Measurements from ENCODE around the gene ALDH1A2.

ALDH1A2 gene

DNA sequence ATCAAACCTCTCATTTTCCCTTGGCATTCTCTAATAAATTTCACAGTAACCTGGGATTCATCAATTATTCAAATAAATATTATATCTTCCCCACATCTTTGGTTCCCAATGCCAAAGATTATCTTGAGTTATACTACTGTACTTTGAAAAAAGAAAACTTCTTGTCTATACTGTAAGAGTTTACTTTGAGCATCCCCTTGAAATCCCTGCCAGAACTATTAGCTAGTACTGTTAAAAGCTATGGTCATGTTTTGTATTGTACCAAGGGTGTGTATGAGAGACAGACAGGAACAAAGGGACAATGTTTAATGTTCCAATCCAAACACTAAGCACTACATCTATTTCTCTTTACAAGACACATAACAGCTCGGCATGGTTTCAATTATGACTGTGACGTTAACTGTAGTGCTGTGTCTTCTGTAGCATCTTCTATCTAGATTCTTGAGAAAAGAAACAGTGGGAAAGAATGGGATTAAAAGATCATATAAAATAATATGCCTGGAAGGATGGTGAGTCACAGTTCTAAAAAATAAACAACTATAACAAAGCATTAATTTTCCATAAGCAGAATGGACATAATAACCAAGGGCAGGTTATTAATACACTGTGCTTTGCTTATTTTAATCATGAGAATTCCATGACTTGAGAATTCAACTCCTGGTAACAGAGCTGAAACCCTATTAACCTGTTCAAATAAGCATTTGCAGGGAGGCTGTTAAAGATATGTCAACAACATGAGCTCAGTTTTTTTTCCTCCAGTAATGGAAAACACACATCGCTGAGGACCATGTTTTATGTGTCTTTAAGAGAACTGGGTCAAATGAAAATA lies 71.1 kb downstream of the ALDH1A2 start:
- no peak for DNase-seq

DNA sequence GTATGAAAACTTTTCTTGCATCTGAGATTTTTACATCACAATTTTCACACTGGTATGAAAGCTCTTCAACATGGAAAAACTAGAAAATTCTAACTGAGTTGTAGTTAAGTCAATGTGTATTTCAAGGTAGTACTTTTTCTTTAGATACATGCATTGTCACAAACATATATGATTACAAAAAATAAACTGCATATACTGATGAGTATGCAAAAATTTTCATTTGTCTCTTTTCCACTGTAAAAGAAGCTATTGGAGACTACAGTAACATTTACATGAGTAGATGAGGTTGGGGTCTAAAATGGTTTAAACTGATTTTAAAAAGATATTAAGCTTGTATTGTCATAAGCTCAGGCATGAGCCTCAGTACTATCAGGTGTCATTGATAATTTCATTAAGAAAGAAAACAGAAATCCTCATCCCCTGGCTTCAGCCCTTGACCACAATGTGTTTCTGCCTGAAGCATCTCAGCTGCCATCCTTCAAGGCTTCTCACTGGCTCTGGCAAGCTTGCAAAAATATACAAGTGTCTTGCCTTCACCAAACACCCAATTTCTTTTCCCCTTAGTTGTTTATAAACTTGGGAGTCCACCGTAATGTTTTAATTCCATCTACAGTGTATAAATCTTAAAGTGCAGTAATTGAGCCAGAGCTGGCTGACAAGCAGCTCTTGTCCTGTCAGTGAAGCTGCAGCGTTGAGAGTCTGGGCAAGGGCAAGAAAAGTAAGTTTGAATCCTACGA lies 71.9 kb downstream of the ALDH1A2 start:
- DNase-seq, result no peak

DNA sequence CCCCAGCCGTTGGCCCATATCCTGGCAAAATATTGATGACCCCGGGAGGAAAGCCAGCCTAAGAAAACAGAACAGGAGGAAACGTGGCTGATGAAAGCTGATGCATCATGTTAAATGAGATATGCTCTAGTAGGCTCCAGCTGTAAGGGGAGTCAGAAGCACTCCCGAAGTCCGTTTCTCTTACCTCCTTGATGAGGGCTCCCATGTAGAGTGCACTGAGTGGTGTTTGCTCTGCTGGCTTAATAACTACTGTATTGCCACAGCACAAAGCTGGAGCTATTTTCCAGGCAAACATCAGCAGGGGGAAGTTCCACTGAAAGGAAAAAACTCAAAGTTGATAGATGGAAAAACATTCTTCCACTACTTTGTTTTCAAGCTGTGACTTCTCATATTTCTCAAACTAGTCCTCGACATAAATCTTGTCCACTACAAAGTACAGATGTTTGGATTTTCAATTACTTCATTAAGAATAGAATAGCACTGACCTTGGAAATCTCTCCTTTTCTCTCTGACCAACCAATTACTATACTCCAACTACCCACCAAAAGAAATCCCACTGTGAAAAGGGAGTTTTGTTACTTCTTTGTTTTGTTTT lies 72.7 kb downstream of the ALDH1A2 start:
- DNase-seq, result no peak

- no peak for DNase-seq
Measured at GRCh38 chr15:57973534-57973933, 92.0 kb downstream of the ALDH1A2 start.

GRCh38 chr15:57972864-57973263 lies 92.6 kb downstream of the ALDH1A2 start:
- no peak for DNase-seq

DNA sequence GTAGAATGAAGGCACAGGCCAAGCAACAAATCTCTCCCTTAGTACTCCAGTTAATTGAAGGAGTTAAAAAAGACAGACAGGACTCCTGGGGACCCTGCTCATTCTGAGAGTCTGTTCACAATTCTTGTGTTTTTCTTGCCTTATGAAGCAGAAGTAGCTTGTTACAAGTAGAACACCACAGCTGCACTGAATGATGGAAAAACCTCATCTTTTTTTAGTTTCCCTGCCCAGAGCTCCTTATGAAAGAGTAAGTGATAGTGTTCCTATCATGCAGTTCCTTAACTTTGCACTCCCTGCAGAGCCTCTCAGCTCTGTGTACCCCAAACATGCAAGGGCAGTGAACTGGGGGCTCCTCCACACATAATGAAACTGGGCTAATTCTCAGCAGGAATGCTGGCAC lies 95.5 kb downstream of the ALDH1A2 start:
- DNase-seq, result no peak

DNA sequence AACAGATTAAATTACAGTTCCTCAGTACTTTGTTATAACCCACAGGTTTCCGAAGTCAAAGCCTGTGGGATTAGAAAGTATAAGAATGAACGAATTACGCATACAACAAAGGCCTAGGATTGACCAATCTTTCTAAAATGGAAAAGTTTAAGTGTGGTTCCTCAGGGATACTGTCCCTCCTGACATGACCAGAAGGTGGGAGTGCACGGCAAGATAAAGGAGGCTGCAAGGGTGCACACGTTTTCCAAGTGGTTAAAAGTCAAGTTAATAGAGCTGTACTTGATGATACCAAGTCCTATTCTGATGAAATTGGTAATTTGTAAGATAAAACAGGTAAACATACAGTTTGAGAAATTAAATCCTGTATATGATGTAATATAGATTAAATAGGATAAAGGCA lies 96.2 kb downstream of the ALDH1A2 start:
- DNase-seq, result no peak

DNA sequence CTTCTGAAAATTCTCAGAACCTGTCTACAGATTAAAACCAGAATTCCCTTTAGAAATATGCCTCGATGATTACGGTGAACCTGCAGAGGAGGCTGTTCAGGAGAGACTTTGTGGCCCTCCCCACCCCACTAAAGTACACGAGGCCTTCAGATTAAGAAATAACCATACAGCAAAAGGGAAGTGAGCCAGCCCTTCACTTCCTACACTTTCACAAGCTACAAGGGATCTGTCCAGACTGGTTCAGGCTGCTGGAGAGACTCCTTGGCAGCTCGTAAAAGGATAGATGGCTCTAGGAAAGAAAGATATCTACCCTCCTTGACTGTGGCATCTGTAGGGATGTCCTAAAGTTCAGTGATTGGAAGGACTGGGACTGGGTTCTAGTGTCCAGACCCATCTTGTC lies 102.6 kb downstream of the ALDH1A2 start:
- DNase-seq, result no peak

DNA sequence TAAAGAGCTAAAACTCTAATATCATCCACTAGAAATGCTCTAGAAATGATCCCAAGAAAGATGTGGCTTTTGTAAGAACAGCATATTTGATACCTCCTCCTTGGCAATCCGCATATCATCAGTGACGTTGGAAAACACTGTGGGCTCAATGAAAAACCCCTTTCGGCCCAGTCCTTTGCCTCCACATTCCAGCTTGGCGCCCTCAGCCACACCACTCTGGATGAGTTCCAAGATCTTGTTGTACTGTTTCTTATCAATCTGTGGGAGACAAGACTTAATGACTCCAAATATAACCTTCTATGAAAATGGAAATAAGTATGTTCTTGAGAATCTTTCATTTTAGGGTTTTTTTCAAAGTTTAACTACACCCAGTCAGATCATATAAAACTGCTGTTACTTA lies 103.6 kb downstream of the ALDH1A2 start:
- no peak for DNase-seq

DNA sequence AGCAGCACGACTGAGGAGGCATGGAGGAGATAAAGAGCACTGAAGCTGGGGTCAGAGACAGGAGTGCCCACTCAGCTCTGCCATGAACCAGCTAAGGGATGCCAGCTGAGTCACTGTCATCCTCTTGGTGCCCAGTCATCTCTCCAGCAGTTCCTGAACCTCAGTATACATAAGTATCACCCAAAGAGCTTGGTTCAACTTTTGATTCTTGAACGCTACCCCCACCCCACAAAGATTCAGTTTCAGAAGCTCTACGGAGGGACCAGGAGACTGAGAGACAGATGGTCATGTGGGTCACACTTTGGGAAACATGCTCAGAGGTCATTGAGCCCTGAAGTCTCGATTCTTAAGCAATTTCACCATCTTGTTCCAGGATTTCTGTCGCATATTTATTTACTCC lies 108.4 kb downstream of the ALDH1A2 start:
- DNase-seq, result no peak

- no peak for DNase-seq
Measured at GRCh38 chr15:57953874-57954273, 111.6 kb downstream of the ALDH1A2 start.

DNA sequence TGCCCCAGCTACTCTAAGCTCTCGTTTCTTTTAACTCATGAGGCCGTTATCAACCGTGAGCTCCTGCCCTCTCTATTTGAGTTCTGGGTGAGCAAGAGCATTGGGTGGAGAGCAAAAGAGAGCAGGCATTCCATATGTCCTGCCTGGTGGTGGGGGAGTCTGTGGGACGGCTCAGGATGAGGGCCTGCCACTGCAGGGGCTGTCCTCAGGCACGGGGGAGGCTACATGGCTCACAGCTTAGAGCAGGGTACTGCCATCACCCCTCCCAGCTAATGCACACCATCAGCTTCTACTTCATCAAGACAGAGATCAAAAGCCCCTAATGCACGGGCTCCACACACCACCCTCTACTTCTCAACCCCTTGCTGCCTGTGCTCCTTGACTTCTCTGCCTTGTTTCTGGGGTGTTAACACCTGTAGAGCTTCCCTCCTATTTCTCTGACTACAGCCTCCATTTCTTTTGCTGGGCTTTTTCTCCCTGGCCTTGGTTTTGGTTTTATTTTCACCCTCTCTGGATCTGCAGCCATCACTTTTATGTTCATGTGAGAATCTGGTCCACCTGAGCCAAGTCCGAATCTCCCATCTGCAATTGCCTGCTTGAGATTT lies 114.1 kb downstream of the ALDH1A2 start:
- DNase-seq, result no peak

- DNase-seq, result no peak
Measured at GRCh38 chr15:57950381-57950946, 115.0 kb downstream of the ALDH1A2 start.

DNA sequence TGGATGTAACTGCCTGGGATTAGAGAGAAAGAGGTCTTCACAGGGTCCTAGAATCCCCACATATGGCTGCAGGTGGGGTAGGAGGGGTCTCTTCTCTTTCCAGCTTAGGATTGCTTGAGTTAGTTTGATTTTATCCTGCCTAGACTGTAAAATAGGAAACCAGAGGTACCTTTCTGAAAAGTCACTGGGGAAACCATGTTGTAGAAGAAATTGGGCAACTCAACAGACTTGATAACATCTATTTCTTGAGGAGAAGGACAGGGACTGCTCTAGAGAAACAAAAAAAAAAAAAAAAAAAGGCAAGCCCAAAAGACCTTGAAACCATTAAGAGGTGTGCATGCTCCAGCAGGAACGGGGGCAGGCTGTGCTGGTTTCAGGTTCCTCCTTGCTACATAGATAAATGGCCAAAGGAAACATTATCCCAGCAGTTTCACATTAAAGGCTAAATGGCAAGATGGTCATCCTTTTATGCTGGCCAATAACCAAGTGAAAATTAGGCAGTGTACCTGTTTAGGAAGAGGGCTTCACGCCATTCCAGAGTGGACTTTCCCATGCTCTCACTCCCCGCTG lies 116.1 kb downstream of the ALDH1A2 start:
- DNase-seq, result no peak

GRCh38 chr15:57948351-57949289 lies 116.9 kb downstream of the ALDH1A2 start:
- DNase-seq, result no peak

DNA sequence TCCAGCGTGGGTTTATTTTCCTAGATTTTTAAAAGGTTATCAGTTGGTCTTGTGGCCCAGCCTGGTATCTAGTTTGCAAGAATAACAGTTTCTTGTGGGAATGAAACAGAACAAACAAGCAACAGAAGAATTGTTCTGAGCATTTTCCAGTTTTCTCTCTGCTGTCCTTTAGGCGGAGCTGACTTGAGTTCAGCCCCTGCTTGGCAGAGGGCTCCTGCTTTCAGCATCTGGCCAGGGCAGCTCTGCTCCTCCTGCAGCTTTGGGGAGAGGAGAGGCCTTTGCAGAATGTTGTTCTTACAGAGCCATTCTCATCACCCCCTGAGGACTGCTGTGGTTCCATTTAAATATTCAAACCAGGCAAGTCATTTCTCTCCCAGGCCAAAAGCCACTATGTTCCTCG lies 117.7 kb downstream of the ALDH1A2 start:
- DNase-seq, result no peak

GRCh38 chr15:57947282-57947681 lies 118.2 kb downstream of the ALDH1A2 start:
- no peak for DNase-seq

DNA sequence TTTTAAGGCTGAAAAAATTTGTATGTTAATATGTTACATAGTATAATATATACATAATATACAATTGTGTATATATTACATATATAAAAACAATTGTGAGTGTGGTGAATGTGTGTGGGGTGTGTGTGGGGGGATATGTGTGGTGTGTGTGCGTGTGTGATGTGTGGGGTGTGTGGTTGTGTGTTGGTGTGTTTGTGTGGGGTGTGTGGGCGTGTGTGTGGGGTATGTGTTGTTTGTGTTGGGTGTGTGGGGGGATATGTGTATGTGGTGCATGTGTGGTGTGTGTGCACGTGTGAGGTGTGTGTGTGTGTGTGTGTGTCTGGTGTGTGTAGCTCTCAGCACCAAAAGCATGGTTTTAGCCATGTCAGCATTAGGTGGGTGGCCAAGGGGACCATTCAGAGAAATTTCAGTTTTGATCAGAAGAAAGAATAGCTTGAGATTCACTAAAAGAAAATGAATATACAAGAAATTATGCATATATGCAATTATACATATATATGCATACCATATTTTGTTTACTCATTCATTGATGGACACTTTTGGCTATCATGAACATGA lies 118.9 kb downstream of the ALDH1A2 start:
- DNase-seq, result no peak

- DNase-seq, result no peak
Measured at GRCh38 chr15:57945616-57946015, 119.9 kb downstream of the ALDH1A2 start.

GRCh38 chr15:57943754-57944420 lies 121.6 kb downstream of the ALDH1A2 start:
- no peak for DNase-seq

- no peak for DNase-seq
Measured at GRCh38 chr15:57943171-57943570, 122.3 kb downstream of the ALDH1A2 start.

All from 8988T (cell line).